Erythroblast (primary cell): Measurements from ENCODE around the gene TGM3.

Experiments used
- GATA1 ChIP-seq: IDR thresholded peaks from 2 replicates; pipeline ENCODE4 v1.6.1; 2011; ENCODE audit warnings: low read depth, mild to moderate bottlenecking, control low read depth, low read length, moderate library complexity
- POLR2A ChIP-seq: IDR thresholded peaks from 2 replicates; pipeline ENCODE4 v1.6.1; 2011; ENCODE audit warnings: mild to moderate bottlenecking, low read length

DNA sequence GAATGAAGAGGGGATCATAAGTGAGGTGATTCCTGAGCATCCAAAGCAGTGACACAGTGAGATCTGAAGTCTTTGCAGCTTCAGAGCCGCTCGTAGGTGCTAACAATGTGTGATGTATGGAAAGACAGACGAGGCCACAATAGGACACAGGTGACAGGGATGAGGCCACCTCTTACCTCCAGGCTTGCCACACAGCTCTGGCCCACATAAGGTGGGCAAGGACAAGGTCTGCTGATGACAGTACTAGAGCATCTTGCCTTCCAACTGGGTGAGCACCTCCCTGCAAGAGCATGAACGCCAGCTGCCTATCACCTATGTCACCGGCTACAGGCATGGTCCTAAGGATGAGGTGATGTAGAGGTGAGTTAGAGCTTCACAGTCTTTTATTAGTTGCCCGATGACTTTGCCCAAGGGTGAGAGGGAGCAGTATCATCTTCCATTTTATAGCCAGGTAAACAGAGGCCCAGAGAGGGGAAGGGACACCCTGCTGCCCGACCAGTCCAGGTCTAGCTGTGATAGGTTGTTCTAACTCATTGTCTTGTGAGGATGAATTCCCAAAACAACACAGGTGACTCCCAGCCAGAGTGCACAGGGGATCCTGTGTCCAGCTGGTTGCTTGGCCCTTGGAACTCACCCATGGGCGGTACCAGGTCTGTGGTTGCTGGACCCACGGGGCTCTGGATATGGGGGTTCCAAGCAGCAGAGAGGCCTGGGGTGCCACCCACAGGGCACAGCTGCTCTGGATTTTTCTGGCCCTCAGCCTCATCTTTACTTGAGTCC, 78.7 kb downstream of the TGM3 start:
- TF ChIP-seq POLR2A (no peak), GATA1 (no peak)
